GM18873 (cell line): ENCODE measurements around the gene EFNA2.
"Not testable (repeated sequence)": the region's sequence is repeated elsewhere in the genome, so short reads cannot be mapped to it uniquely, and the experiment has no call there.

Experiments
- ATAC-seq: cut with Tn5 transposase; IDR thresholded peaks from one replicate; pipeline ENCODE4 v1.9.1; 2021; ENCODE audit warnings: mild to moderate bottlenecking, moderate library complexity, moderate number of reproducible peaks; ENCODE audit not compliant: unreplicated experiment, low FRiP score

Gene EFNA2

GRCh38 chr19:1313695-1314613 is 28.3 kb downstream of the EFNA2 start:
- ATAC-seq, result no peak

DNA sequence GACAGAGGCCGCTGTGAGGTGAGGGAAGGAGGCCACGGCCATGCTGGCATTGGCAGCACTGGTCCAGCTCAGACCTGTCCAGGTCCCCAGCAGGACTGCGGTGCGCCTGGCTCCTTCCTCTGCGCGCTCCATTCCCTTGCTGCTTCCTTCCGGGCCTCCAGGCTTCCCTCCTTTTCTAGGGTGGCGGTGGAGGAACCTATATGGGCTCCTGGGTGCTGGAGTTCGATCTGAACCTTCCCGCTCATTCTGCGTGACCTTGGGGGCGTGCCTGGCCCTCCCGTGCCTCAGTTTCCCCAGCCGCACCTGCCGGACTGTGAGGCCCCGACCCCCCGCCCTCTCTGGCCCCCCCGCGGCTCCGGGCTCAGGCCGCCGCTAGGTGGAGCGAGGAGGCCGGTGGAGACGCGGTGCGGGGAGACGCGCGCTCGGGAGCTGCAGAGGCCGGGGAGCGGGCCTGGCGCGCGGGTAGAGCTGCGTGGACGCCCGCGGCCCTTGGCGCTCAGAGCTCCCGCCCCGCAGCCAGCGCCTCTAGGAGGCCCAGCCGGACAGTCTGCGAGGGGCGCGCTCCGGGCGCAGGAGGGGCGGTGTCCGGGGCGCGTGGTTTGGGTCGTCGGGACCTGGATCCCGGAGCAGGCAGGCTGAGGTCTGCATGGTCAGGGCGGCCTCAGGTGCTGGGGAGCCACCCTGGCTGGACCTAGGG is 29.9 kb downstream of the EFNA2 start:
- ATAC-seq, result no peak

- ATAC-seq, result no peak
Observed at GRCh38 chr19:1316466-1316865, 30.8 kb downstream of the EFNA2 start.

DNA sequence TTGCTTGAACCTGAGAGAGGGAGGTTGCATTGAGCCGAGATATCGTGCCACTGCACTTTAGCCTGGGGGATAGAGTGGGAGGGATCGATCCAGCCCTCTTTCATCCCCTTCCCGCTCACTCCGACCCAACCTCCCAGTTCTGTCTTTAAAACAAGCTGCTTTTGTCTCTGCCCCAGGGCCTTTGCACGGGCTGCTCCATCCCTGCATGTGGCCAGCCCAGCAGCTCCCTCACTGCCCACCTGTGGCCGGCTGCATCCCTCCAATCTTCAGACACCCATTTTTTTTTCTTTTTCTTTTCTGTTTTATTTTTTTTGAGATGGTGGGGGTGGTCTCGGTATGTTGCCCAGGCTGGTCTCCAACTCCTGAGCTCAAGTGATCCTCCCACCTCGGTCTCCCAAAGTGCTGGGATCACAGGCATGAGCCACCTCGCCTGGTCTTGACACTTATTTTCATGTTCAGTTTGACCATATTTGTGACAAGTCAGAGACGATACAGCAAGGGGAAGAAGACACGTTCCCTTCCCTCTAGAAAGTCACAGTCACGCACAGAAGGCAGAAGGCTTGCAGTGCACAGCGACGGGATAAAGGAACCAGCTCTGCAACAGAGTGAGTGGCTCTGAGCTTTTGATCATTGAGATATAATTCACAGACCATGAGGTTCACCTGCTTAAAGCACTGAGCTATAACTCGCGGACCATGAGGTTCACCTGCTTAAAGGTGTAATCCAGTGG is 31.8 kb downstream of the EFNA2 start:
- ATAC-seq, result no peak

DNA sequence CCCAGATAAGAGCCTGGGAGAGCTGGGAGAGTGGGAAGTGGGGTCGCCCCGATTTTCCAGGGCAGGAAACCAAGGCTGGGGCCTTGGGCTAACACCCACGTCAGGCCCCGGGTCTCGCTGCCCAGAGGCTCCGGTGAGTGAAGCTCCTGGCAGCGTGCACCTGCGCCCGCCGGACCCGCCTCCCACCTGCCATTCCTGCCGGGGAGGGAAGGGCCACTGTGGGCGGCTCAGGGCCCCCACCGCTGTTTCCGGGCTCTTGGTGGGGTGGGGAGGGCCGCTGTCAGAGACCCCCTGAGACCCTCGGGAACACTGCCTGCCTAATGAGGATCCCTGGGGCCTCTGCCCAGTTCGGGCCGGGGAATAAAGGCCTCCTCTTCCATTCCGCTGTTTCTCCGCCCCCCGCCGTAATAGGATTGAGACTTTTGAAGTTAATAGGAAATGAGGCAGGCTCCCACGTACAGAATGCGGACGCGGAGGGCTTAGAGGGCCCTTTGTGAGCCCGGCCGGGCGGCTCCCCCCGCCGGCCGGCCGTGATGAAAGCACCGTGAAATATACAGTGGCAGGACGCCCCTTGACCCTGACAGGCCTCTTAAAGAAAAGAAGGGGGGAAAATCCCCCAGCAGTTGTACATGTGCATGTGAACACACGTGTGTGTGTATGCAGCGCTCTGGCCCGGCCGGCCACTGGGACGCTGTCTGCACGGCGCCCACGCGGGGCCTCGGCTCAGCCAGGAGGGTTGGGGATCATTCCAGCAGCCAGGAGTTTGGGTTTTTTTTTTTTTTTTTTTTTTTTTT is 33.2 kb downstream of the EFNA2 start:
- ATAC-seq, result no peak

- not testable (repeated sequence) for ATAC-seq
Observed at GRCh38 chr19:1320282-1320650, 34.6 kb downstream of the EFNA2 start.

- no peak for ATAC-seq
Observed at GRCh38 chr19:1321539-1321938, 35.9 kb downstream of the EFNA2 start.

DNA sequence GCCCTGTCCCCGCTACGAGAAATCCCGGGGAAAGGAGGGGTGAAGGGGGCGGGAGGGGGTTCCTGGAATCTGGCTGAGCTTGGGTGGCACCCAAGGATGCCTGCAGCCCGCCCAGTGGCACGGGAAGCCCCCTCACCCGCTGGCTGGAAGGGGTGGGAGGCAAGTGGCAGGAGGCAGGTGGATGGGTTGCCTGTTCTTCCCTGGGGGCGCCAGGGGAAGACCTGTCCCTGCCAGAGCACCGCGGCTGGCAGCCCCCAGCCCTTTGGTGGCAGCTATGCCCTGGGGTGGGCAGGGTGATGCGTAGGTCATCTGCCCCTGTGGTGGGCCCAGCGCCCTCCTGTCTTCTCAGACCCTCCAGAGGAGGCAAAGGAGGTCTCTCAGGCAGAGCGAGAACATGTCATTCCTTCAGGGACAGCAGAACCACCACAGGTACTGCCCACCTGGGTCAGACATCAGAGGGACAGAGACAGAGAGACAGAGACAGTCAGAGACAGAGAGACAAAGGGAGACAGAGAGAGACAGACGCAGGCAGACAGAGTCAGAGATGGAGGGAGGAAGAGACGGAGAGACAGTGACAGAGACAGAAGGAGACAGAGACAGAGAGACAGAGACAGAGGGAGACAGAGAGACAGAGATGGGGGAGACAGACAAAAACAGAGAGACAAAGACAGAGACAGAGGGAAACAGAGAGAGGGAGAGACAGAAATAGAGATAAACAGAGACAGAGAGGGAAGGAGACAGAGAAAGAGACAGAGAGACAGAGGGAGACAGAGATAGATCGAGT is 36.7 kb downstream of the EFNA2 start:
- no peak for ATAC-seq

DNA sequence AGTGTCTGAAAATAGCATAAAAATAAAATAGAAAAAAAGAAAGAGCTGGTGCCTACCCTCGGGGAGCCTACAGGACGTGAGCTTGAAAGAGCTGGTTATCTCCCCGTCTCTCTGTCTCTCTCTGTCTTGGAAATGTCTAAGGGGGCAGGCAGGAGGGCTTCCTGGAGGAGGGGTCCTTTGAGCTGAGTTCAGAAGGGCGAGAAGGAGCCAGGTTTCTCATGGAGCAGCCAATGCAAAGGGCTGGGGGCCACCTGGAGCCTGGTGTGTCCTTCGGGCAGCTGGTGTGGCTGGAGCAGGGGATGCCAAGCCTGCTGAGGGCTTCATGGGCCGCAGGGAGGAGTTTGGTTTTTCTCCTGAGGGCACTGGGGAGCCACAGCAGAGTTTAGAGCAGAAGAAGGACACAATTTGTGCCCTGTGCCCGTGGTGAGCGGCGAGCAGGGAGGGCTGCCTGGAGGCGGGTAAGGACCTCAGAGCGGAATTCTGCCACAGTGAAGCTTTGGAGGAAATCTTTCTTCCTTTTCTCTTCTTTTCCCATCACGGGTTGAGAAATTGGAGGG is 38.7 kb downstream of the EFNA2 start:
- no peak for ATAC-seq

DNA sequence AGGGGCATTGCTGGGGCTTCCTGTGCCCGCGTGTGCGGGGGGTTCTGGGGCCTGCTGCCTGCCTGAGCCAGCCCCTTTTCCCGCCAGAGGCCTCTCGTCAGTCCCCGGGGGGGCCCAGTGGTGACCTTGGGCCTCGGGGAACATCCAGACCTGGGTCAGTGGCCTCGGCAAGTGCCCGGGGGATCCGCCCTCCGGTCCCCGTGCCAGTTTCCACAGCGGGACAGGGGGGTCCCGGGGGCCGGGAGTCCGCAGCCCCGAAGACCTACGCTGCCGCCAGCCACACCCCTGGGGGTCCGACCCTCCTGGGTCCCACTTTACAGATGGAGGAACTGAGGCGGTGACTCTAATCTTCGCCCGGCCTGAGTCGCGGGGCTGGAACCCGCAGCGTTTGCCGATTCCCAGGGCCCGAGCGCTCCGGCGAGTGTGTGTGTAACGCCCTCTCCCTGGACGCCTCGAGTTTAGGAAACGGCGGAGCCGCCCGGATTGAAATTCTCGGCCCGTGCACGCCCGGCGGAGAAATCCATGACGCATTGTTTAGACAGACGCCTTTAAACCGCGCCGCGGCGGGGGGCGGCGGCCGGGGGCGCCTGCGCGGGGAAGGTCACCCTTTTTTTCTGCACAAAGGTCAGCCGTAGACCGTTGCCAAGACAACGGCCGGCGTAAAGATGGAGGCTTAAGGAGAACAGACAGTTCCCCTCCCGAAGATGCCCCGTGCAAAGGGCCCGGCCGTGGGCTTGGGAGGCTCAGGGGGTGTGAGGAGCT is 39.3 kb downstream of the EFNA2 start:
- ATAC-seq, result no peak

- ATAC-seq, result no peak
Observed at GRCh38 chr19:1325568-1326294, 40.1 kb downstream of the EFNA2 start.

DNA sequence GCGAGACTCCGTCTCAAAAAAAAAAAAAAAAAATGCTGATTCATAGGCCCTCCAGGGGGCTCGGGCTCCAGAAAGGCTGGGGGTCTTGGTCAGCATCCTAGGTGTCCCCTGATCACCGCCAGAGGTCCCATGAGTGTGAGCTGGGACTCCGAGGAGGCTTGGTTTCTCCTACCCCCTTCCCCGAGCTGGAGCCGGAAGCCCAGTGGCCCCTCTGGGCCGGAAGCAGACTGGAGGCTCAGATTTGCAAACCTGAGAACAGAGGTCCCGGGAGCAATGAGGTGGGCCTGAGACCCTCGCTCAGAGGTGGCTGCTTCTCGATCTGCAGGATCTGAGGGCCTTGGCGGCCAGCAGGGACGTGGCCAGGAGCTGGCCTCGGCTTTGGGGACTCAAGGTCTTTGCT is 41.5 kb downstream of the EFNA2 start:
- ATAC-seq, result no peak

DNA sequence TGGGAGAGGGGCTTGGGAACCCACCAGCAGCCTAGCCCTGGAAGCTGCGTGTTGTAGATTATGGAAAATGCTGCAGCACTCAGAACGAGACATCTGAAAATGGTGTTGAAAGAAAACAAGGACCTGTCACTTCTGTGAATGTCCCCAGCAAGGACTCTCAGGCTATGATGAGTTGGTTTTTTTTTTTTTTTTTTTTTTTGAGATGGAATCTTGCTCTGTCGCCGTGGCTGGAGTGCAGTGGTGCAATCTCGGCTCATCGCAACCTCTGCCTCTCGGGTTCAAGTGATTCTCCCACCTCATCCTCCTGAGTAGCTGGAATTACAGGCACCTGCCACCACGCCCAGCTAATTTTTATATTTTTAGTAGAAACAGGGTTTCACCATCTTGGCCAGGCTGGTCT is 46.5 kb downstream of the EFNA2 start:
- ATAC-seq, result not testable (repeated sequence)

DNA sequence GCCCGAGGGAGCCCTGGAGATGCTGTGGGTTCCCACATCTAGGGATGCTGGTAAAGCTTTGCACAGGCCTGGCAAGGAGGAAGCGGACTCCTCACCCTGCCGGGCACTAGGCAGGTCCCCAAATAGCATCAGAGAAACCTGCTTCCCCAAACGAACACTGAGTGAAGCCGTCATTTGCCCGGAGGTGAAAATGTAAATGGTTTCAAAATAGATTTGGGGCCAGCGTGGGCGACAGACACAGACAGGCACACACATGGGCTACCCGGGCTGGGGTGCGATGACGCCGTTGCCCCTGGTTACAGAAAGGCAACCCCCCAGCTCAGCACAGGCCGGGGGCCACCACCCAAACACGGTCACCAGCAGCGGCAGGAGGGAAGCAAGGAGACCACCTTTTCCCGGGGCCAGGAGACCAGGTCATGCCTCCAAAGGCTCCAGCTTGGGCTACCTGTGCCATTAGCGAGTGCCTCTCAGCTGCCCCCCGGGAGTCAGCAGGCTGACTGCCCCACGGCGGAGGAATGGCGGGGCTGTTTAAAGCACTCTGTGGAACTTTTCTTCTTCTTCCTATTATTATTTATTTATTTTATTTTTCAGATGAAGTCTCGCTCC is 50.5 kb downstream of the EFNA2 start:
- no peak for ATAC-seq

GRCh38 chr19:1340681-1341469 is 55.2 kb downstream of the EFNA2 start:
- ATAC-seq, result no peak

DNA sequence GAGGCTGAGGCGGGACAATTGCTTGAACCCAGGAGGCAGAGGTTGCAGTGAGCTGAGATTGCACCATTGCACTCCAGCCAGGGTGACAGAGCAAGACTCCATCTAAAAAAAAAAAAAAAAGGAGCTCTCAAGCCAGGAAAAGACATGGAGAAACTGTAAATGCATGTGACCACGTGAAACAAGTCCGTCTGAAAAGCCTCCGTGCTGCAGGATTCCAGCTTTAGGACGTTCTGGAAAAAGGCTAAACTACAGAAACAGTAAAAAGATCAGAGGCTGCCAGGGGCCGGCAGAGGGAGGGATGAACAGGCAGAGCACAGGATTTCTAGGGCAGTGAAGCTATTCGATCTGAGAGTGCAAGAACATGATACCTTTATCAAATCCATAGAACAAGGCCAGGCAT is 57.4 kb downstream of the EFNA2 start:
- ATAC-seq, result no peak

- no peak for ATAC-seq
Observed at GRCh38 chr19:1349211-1349610, 63.5 kb downstream of the EFNA2 start.
